OCI-LY7 (cell line): ENCODE measurements around the gene ETV7. TPM values are rescaled to one million over a fixed set of nuclear protein-coding genes. Genes with fewer than 3 reads are reported as not detected.

Source experiments
- total RNA-seq, 2 experiments: library from RNA; depleted of rRNA in 1 of 2; stranded (reverse); fragments of >200 nt in 1 of 2; shearing (Covaris generic) in 1 of 2; gene quantifications; 2 replicates each; pipeline ENCODE4 v1.2.3, GENCODE V29; 2014 to 2022

ETV7 gene
- total RNA-seq, 2 experiments from 2014 or later, result not detected

Other genes with a start within 250 kb of the ETV7 start
- gene BRPF3, start 190.9 kb downstream of the ETV7 start, total RNA-seq (2014; rRNA removed; shearing (Covaris generic)), result 3.9 and 10.4 TPM in 2 replicates
- gene BRPF3, start 190.9 kb downstream of the ETV7 start, total RNA-seq (2022), result 11.0 and 12.0 TPM in 2 replicates
- gene PNPLA1, start 117.6 kb downstream of the ETV7 start, total RNA-seq (2014; rRNA removed; shearing (Covaris generic)), result not detected in 2 replicates
- gene PNPLA1, start 117.6 kb downstream of the ETV7 start, total RNA-seq (2022), result not detected in 2 replicates
- gene BNIP5, start 50.8 kb downstream of the ETV7 start, total RNA-seq (2014; rRNA removed; shearing (Covaris generic)), result not detected in 2 replicates
- gene BNIP5, start 50.8 kb downstream of the ETV7 start, total RNA-seq (2022), result not detected in 2 replicates
- gene PXT1, start 55.2 kb upstream of the ETV7 start, total RNA-seq (2014; rRNA removed; shearing (Covaris generic)), result 0.15 TPM in 1 of 2 replicates, not detected in the other
- 0.25 and 0.41 TPM in 2 replicates for gene PXT1, start 55.2 kb upstream of the ETV7 start, total RNA-seq (2022)
- 73.6 and 74.8 TPM in 2 replicates for gene KCTD20, start 55.3 kb upstream of the ETV7 start, total RNA-seq (2014; rRNA removed; shearing (Covaris generic))
- gene KCTD20, start 55.3 kb upstream of the ETV7 start, total RNA-seq (2022), result 84.6 and 89.4 TPM in 2 replicates
- 22.4 and 29.4 TPM in 2 replicates for gene STK38, start 159.8 kb upstream of the ETV7 start, total RNA-seq (2014; rRNA removed; shearing (Covaris generic))
- 42.5 and 46.5 TPM in 2 replicates for gene STK38, start 159.8 kb upstream of the ETV7 start, total RNA-seq (2022)
- 316 and 557 TPM in 2 replicates for gene SRSF3, start 206.7 kb upstream of the ETV7 start, total RNA-seq (2014; rRNA removed; shearing (Covaris generic))
- 498 and 539 TPM in 2 replicates for gene SRSF3, start 206.7 kb upstream of the ETV7 start, total RNA-seq (2022)